GM23338 (cell line): ENCODE data around the gene CHST14. TPM values are rescaled to one million over a fixed set of nuclear protein-coding genes. Genes with fewer than 3 reads are reported as not detected.

Source experiments
- ATAC-seq: fragments of 200-7000 bp; cut with Tn5 transposase; 3 replicates; pipeline ENCODE4 v1.9.1; 2020
- DNase-seq: peaks from one replicate; pipeline ENCODE4 v3.0.0-alpha.2; 2015; ENCODE audit warnings: low spot score
- H2AFZ ChIP-seq: fragments of 200-600 bp; sonication (generic); 2 replicates; pipeline ENCODE4 v1.8.0; 2016; ENCODE audit warnings: antibody characterized with exemption, mild to moderate bottlenecking, moderate library complexity
- H3F3A ChIP-seq: fragments of 200-600 bp; sonication (generic); replicated peaks from 2 replicates; pipeline ENCODE4 v1.8.0; 2017; ENCODE audit warnings: antibody characterized with exemption, mixed run types, low read depth
- H3K27ac ChIP-seq: fragments of 200-600 bp; sonication (generic); 2 replicates; pipeline ENCODE4 v1.6.1; 2016; ENCODE audit warnings: low read depth
- H3K27me3 ChIP-seq: fragments of 200-600 bp; sonication (generic); 2 replicates; pipeline ENCODE4 v1.8.0; 2016; ENCODE audit warnings: mild to moderate bottlenecking, mixed run types, moderate library complexity; ENCODE audit not compliant: insufficient read depth
- H3K36me3 ChIP-seq: fragments of 200-600 bp; sonication (generic); 2 replicates; pipeline ENCODE4 v1.8.0; 2016; ENCODE audit warnings: mild to moderate bottlenecking; ENCODE audit not compliant: insufficient read depth
- H3K4me1 ChIP-seq: fragments of 200-600 bp; sonication (generic); 2 replicates; pipeline ENCODE4 v1.8.0; 2016; ENCODE audit warnings: mild to moderate bottlenecking, moderate library complexity; ENCODE audit not compliant: insufficient read depth
- H3K4me2 ChIP-seq: fragments of 200-600 bp; sonication (generic); 2 replicates; pipeline ENCODE4 v1.7.1; 2017; ENCODE audit warnings: mixed run types
- H3K4me3 ChIP-seq: fragments of 200-600 bp; sonication (generic); 2 replicates; pipeline ENCODE4 v1.6.1; 2016; ENCODE audit warnings: mixed run types
- H3K79me2 ChIP-seq: fragments of 200-600 bp; sonication (generic); replicated peaks from 2 replicates; pipeline ENCODE4 v1.8.0; 2017; ENCODE audit warnings: mild to moderate bottlenecking; ENCODE audit not compliant: insufficient read depth
- H3K9me2 ChIP-seq: fragments of 200-600 bp; sonication (generic); 2 replicates; pipeline ENCODE4 v1.8.0; 2017; ENCODE audit not compliant: insufficient read depth
- H4K20me1 ChIP-seq: fragments of 200-600 bp; sonication (generic); replicated peaks from 2 replicates; pipeline ENCODE4 v1.8.0; 2017; ENCODE audit warnings: mild to moderate bottlenecking; ENCODE audit not compliant: insufficient read depth
- H3K27ac Mint-ChIP-seq: 2 replicates; pipeline ENCODE4 v1.8.0; 2020; ENCODE audit warnings: inconsistent platforms, mild to moderate bottlenecking, moderate library complexity, mixed read lengths
- H3K27me3 Mint-ChIP-seq: 3 replicates; pipeline ENCODE4 v1.8.0; 2022; ENCODE audit warnings: low read depth, mild to moderate bottlenecking, moderate library complexity, mixed read lengths, inconsistent platforms; ENCODE audit not compliant: insufficient read depth, poor library complexity
- H3K36me3 Mint-ChIP-seq: 3 replicates; pipeline ENCODE4 v1.8.0; 2021; ENCODE audit warnings: low read depth, mild to moderate bottlenecking, inconsistent platforms, moderate library complexity, mixed read lengths
- H3K4me1 Mint-ChIP-seq: 3 replicates; pipeline ENCODE4 v1.8.0; 2020; ENCODE audit warnings: mild to moderate bottlenecking, inconsistent platforms, mixed read lengths
- H3K4me3 Mint-ChIP-seq: 3 replicates; pipeline ENCODE4 v1.8.0; 2021; ENCODE audit warnings: moderate library complexity, mild to moderate bottlenecking, inconsistent platforms, mixed read lengths
- H3K9me3 Mint-ChIP-seq: 3 replicates; pipeline ENCODE4 v1.8.0; 2020; ENCODE audit warnings: moderate library complexity, mild to moderate bottlenecking, inconsistent platforms, mixed read lengths
- CREB1 ChIP-seq: fragments of 250-450 bp; sonication (Bioruptor Pico); IDR thresholded peaks from 2 replicates; pipeline ENCODE4 v1.5.0; 2020; ENCODE audit warnings: low read depth, mild to moderate bottlenecking, moderate library complexity
- EZH2 ChIP-seq: fragments of 200-600 bp; sonication (generic); IDR thresholded peaks from one replicate; pipeline ENCODE4 v1.8.0; 2017; ENCODE audit warnings: antibody characterized with exemption, mild to moderate bottlenecking, low read depth; ENCODE audit not compliant: unreplicated experiment
- EZH2phosphoT487 ChIP-seq: fragments of 200-600 bp; sonication (generic); IDR thresholded peaks from one replicate; pipeline ENCODE4 v1.8.1; 2018; ENCODE audit warnings: antibody characterized with exemption; ENCODE audit not compliant: unreplicated experiment
- JUNB ChIP-seq: IDR thresholded peaks from one replicate; pipeline ENCODE4 v1.6.1; 2016; ENCODE audit warnings: antibody characterized with exemption; ENCODE audit not compliant: unreplicated experiment
- NANOG ChIP-seq: IDR thresholded peaks from 2 replicates; pipeline ENCODE4 v1.6.1; 2016; ENCODE audit warnings: antibody characterized with exemption, borderline replicate concordance
- POLR2AphosphoS5 ChIP-seq: IDR thresholded peaks from 2 replicates; pipeline ENCODE4 v1.6.1; 2016; ENCODE audit warnings: antibody characterized with exemption, low read depth
- STAT1 ChIP-seq: IDR thresholded peaks from one replicate; pipeline ENCODE4 v1.6.1; 2016; ENCODE audit warnings: antibody characterized with exemption; ENCODE audit not compliant: unreplicated experiment
- ZNF114 ChIP-seq: fragments of 250-450 bp; sonication (Bioruptor Pico); IDR thresholded peaks from 2 replicates; pipeline ENCODE4 v1.5.0; 2020; ENCODE audit warnings: mild to moderate bottlenecking, moderate library complexity
- ZNF331 ChIP-seq: fragments of 250-450 bp; sonication (Bioruptor Pico); IDR thresholded peaks from 2 replicates; pipeline ENCODE4 v1.5.0; 2020; ENCODE audit warnings: low read depth, mild to moderate bottlenecking, moderate library complexity
- polyA plus RNA-seq: library from polyadenylated mRNA; unstranded; fragments of >200 nt; fragmentation: Nextera tagmentation; extraction: Ambion mirVana; gene quantifications from 2 replicates; pipeline ENCODE4 v1.2.1, GENCODE V29; 2016
- total RNA-seq: library from RNA; depleted of rRNA; stranded (reverse); fragments of >200 nt; shearing (Covaris generic); gene quantifications from 2 replicates; pipeline ENCODE4 v1.2.3, GENCODE V29; 2014
- TF ChIP-seq, protein P1 (sequence below): IDR thresholded peaks from one replicate; pipeline ENCODE4 v1.6.1; 2018; ENCODE audit warnings: antibody characterized with exemption; ENCODE audit not compliant: unreplicated experiment
- TF ChIP-seq, protein P2 (sequence below): IDR thresholded peaks from 2 replicates; pipeline ENCODE4 v1.6.1; 2016; ENCODE audit warnings: antibody characterized with exemption
- TF ChIP-seq, protein P3 (sequence below), 2 experiments: fragments of 200-600 bp in 1 of 2; sonication (generic) in 1 of 2; conservative IDR thresholded peaks; 2 replicates each; pipeline versions ENCODE4 v1.5.1 to v1.6.1; 2016 to 2017; ENCODE audit warnings: antibody characterized with exemption in 2 of 2, low read depth in 2 of 2, mild to moderate bottlenecking in 2 of 2, moderate library complexity in 1 of 2
- TF ChIP-seq, protein P4 (sequence below): fragments of 250-450 bp; sonication (Bioruptor Pico); IDR thresholded peaks from 2 replicates; pipeline ENCODE4 v1.5.0; 2020; ENCODE audit warnings: mild to moderate bottlenecking, moderate library complexity

CHST14 gene
- total and polyA plus RNA-seq, 2 experiments from 2014 or later, result 8.4 to 15.6 TPM

DNA sequence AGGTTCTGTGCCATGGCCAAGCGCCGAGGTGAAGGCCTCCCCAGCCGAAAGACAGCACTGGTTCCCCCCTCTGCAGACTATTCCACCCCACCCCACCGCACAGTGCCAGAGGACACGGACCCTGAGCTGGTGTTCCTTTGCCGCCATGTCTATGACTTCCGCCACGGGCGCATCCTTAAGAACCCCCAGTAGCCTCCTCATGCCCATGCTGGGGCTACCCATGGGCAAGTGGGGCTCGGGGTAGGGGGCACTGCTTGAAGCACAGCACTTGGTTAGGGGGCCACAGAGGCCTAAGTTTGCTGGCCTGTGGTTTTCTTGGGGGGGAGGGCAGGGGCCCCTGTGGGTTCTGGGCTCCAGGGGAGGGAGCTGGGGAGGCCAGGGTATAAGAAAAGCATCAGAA is 4.8 kb upstream of the CHST14 start:
- Histone ChIP-seq H3K27me3 (no peaks in the 10 kb centered on the region), H3K36me3 (peaks cover 10% of the 10 kb centered on the region; the same call in 1 of the 2 replicates), H3K4me1 (peaks cover 8% of the 10 kb centered on the region), H3K4me2 (no peak overlapping the region), H2AFZ (no peak overlapping the region), H3F3A (peaks cover 20% of the 10 kb centered on the region), H3K9me2 (no peaks in the 10 kb centered on the region), H3K4me3 (no peak overlapping the region), H3K79me2 (peaks cover 8% of the 10 kb centered on the region; the same call in 1 of the 2 replicates), H4K20me1 (peaks cover 20% of the 10 kb centered on the region), H3K27ac (no peak overlapping the region)
- Mint-ChIP-seq H3K36me3 (peaks cover 57% of the 10 kb centered on the region), H3K4me1 (peaks cover 13% of the 10 kb centered on the region), H3K9me3 (no peaks in the 10 kb centered on the region), H3K4me3 (no peak overlapping the region), H3K27ac (no peak overlapping the region), H3K27me3 (peaks cover 5% of the 10 kb centered on the region)
- ATAC-seq (no peak), DNase-seq (no peak)
- no peak for TF ChIP-seq POLR2AphosphoS5
- TF ChIP-seq, protein P1, sequence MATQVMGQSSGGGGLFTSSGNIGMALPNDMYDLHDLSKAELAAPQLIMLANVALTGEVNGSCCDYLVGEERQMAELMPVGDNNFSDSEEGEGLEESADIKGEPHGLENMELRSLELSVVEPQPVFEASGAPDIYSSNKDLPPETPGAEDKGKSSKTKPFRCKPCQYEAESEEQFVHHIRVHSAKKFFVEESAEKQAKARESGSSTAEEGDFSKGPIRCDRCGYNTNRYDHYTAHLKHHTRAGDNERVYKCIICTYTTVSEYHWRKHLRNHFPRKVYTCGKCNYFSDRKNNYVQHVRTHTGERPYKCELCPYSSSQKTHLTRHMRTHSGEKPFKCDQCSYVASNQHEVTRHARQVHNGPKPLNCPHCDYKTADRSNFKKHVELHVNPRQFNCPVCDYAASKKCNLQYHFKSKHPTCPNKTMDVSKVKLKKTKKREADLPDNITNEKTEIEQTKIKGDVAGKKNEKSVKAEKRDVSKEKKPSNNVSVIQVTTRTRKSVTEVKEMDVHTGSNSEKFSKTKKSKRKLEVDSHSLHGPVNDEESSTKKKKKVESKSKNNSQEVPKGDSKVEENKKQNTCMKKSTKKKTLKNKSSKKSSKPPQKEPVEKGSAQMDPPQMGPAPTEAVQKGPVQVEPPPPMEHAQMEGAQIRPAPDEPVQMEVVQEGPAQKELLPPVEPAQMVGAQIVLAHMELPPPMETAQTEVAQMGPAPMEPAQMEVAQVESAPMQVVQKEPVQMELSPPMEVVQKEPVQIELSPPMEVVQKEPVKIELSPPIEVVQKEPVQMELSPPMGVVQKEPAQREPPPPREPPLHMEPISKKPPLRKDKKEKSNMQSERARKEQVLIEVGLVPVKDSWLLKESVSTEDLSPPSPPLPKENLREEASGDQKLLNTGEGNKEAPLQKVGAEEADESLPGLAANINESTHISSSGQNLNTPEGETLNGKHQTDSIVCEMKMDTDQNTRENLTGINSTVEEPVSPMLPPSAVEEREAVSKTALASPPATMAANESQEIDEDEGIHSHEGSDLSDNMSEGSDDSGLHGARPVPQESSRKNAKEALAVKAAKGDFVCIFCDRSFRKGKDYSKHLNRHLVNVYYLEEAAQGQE, result no peak
- TF ChIP-seq, protein P2, sequence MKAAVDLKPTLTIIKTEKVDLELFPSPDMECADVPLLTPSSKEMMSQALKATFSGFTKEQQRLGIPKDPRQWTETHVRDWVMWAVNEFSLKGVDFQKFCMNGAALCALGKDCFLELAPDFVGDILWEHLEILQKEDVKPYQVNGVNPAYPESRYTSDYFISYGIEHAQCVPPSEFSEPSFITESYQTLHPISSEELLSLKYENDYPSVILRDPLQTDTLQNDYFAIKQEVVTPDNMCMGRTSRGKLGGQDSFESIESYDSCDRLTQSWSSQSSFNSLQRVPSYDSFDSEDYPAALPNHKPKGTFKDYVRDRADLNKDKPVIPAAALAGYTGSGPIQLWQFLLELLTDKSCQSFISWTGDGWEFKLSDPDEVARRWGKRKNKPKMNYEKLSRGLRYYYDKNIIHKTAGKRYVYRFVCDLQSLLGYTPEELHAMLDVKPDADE, result no peak
- TF ChIP-seq ZNF331 (CRISPR knock-in tag), result no peak
- TF ChIP-seq, protein P3, sequence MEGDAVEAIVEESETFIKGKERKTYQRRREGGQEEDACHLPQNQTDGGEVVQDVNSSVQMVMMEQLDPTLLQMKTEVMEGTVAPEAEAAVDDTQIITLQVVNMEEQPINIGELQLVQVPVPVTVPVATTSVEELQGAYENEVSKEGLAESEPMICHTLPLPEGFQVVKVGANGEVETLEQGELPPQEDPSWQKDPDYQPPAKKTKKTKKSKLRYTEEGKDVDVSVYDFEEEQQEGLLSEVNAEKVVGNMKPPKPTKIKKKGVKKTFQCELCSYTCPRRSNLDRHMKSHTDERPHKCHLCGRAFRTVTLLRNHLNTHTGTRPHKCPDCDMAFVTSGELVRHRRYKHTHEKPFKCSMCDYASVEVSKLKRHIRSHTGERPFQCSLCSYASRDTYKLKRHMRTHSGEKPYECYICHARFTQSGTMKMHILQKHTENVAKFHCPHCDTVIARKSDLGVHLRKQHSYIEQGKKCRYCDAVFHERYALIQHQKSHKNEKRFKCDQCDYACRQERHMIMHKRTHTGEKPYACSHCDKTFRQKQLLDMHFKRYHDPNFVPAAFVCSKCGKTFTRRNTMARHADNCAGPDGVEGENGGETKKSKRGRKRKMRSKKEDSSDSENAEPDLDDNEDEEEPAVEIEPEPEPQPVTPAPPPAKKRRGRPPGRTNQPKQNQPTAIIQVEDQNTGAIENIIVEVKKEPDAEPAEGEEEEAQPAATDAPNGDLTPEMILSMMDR (conservative IDR thresholded peaks at IDR 0.05; ENCODE audit: low read depth in 2 of 2), result no peak
- no peak for TF ChIP-seq JUNB
- no peak for TF ChIP-seq NANOG
- TF ChIP-seq, protein P4, sequence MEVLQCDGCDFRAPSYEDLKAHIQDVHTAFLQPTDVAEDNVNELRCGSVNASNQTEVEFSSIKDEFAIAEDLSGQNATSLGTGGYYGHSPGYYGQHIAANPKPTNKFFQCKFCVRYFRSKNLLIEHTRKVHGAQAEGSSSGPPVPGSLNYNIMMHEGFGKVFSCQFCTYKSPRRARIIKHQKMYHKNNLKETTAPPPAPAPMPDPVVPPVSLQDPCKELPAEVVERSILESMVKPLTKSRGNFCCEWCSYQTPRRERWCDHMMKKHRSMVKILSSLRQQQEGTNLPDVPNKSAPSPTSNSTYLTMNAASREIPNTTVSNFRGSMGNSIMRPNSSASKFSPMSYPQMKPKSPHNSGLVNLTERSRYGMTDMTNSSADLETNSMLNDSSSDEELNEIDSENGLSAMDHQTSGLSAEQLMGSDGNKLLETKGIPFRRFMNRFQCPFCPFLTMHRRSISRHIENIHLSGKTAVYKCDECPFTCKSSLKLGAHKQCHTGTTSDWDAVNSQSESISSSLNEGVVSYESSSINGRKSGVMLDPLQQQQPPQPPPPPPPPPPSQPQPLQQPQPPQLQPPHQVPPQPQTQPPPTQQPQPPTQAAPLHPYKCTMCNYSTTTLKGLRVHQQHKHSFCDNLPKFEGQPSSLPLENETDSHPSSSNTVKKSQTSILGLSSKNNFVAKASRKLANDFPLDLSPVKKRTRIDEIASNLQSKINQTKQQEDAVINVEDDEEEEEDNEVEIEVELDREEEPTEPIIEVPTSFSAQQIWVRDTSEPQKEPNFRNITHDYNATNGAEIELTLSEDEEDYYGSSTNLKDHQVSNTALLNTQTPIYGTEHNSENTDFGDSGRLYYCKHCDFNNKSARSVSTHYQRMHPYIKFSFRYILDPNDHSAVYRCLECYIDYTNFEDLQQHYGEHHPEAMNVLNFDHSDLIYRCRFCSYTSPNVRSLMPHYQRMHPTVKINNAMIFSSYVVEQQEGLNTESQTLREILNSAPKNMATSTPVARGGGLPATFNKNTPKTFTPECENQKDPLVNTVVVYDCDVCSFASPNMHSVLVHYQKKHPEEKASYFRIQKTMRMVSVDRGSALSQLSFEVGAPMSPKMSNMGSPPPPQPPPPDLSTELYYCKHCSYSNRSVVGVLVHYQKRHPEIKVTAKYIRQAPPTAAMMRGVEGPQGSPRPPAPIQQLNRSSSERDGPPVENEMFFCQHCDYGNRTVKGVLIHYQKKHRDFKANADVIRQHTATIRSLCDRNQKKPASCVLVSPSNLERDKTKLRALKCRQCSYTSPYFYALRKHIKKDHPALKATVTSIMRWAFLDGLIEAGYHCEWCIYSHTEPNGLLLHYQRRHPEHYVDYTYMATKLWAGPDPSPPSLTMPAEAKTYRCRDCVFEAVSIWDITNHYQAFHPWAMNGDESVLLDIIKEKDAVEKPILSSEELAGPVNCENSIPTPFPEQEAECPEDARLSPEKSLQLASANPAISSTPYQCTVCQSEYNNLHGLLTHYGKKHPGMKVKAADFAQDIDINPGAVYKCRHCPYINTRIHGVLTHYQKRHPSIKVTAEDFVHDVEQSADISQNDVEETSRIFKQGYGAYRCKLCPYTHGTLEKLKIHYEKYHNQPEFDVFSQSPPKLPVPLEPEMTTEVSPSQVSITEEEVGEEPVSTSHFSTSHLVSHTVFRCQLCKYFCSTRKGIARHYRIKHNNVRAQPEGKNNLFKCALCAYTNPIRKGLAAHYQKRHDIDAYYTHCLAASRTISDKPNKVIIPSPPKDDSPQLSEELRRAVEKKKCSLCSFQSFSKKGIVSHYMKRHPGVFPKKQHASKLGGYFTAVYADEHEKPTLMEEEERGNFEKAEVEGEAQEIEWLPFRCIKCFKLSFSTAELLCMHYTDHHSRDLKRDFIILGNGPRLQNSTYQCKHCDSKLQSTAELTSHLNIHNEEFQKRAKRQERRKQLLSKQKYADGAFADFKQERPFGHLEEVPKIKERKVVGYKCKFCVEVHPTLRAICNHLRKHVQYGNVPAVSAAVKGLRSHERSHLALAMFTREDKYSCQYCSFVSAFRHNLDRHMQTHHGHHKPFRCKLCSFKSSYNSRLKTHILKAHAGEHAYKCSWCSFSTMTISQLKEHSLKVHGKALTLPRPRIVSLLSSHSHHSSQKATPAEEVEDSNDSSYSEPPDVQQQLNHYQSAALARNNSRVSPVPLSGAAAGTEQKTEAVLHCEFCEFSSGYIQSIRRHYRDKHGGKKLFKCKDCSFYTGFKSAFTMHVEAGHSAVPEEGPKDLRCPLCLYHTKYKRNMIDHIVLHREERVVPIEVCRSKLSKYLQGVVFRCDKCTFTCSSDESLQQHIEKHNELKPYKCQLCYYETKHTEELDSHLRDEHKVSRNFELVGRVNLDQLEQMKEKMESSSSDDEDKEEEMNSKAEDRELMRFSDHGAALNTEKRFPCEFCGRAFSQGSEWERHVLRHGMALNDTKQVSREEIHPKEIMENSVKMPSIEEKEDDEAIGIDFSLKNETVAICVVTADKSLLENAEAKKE, result no peak
- no peak for TF ChIP-seq EZH2phosphoT487
- TF ChIP-seq ZNF114, result no peak
- no peak for TF ChIP-seq STAT1
- no peak for TF ChIP-seq CREB1 (CRISPR knock-in tag)
- TF ChIP-seq EZH2, result no peak
